Testis (tissue), 3 donors: ENCODE results near the gene RIMBP2. TPM values are rescaled to one million over a fixed set of nuclear protein-coding genes. Genes with fewer than 3 reads are reported as not detected.

Experiments
- DNase-seq: peaks from one replicate; pipeline ENCODE4 v3.0.0-alpha.2; 2019
- H3K27ac ChIP-seq, 2 donors: fragments of 200-600 bp; sonication (generic); one replicate each; pipeline ENCODE4 v1.5.1; 2019
- H3K27me3 ChIP-seq: fragments of 200-600 bp; sonication (generic); one replicate; pipeline ENCODE4 v1.5.1; 2019
- H3K36me3 ChIP-seq: fragments of 200-600 bp; sonication (generic); one replicate; pipeline ENCODE4 v1.5.1; 2017; ENCODE audit warnings: low read depth; ENCODE audit errors: missing control alignments
- H3K4me1 ChIP-seq: fragments of 200-600 bp; sonication (generic); one replicate; pipeline ENCODE4 v1.5.1; 2019
- H3K4me3 ChIP-seq, 2 donors: fragments of 200-600 bp; sonication (generic); one replicate each; pipeline ENCODE4 v1.5.1; 2017 to 2019
- H3K9me3 ChIP-seq: fragments of 200-600 bp; sonication (generic); one replicate; pipeline ENCODE4 v1.5.1; 2017
- CTCF ChIP-seq, 3 experiments: fragments of 450-650 bp in 2 of 3; fragments of 200-600 bp in 1 of 3; sonication (generic) in 1 of 3; IDR thresholded peaks; one replicate each; pipeline ENCODE4 v1.5.1; 2016 to 2019; ENCODE audit warnings: antibody characterized with exemption in 3 of 3, mild to moderate bottlenecking in 2 of 3, moderate library complexity in 1 of 3
- POLR2A ChIP-seq: fragments of 450-650 bp; IDR thresholded peaks from one replicate; pipeline ENCODE4 v1.6.1; 2017; ENCODE audit warnings: antibody characterized with exemption, mild to moderate bottlenecking, moderate library complexity
- WGBS, 2 donors: methylation state at CpG; one replicate each; pipeline ENCODE4 v1.1.5; 2018; 5-methylcytosine and 5-hydroxymethylcytosine counted together
- intact Hi-C: fragments of 100-400 bp; cut with DNase I; formaldehyde crosslinking; loops from one replicate; pipeline ENCODE4 v1.15.1; 2023; ENCODE audit warnings: low total_unique reads
- polyA plus RNA-seq: library from polyadenylated mRNA; stranded (reverse); fragments of 350-450 nt; fragmentation: Illumina TruSeq; extraction: RNeasy Lipid Tissue Mini Kit (QIAGEN cat#74804); gene quantifications from one replicate; pipeline ENCODE4 v1.2.3, GENCODE V29; 2014; ENCODE audit warnings: low read depth, low replicate concordance; ENCODE audit not compliant: insufficient read depth
- total RNA-seq, 2 donors: library from RNA; depleted of rRNA; stranded (reverse); fragments of >200 nt; gene quantifications; one replicate each; pipeline ENCODE4 v1.2.3, GENCODE V29; 2016

The RIMBP2 gene
- total and polyA plus RNA-seq, 3 donors from 2014 or later: 8.0 to 10.0 (median 8.7) TPM

GRCh38 chr12:130347588-130347987, 368.5 kb downstream of the RIMBP2 start:
- H3K4me1 ChIP-seq: no peaks in the 10 kb centered on the region
- no peaks in the 10 kb centered on the region for H3K27me3 ChIP-seq
- TF ChIP-seq POLR2A: no peak
- no peak for TF ChIP-seq CTCF (IDR thresholded peaks at IDR 0.05)

More at GRCh38 chr12:130347588-130347987, 368.5 kb downstream of the RIMBP2 start:
- Histone ChIP-seq H3K9me3 (no peaks in the 10 kb centered on the region), H3K4me3 (no peak overlapping the region), H3K36me3 (no peaks in the 10 kb centered on the region), H3K27ac (no peak overlapping the region)
- intact Hi-C loops: no loop called here
- DNase-seq: no peak
- 75 to 87% methylated on average over 7 of the region's 7 CpGs for WGBS, 2 donors

Other genes starting within 250 kb of the RIMBP2 start
- 10 to 100 TPM; 27.3 to 33.5 TPM for gene STX2, start 123.0 kb upstream of the RIMBP2 start, total RNA-seq
- 39.5 TPM for gene STX2, start 123.0 kb upstream of the RIMBP2 start, polyA plus RNA-seq
- 100 to 1,000 TPM; 289 to 304 TPM for gene RAN, start 155.8 kb upstream of the RIMBP2 start, total RNA-seq
- 966 TPM for gene RAN, start 155.8 kb upstream of the RIMBP2 start, polyA plus RNA-seq
- 10 to 100 TPM; 42.8 to 43.2 TPM for gene ADGRD1, start 237.6 kb upstream of the RIMBP2 start, total RNA-seq
- gene ADGRD1, start 237.6 kb upstream of the RIMBP2 start, polyA plus RNA-seq: 27.2 TPM